Hepatocyte (in vitro differentiated cells): Measurements from ENCODE around the gene RIMBP3C.

Experiments used
- EZH2 ChIP-seq: fragments of 200-600 bp; sonication (generic); IDR thresholded peaks from 2 replicates; pipeline ENCODE4 v1.6.1; 2016; ENCODE audit warnings: antibody characterized with exemption, mild to moderate bottlenecking, borderline replicate concordance
- TF ChIP-seq, protein P1 (sequence below): fragments of 200-600 bp; sonication (generic); IDR thresholded peaks from 2 replicates; pipeline ENCODE4 v1.5.1; 2016; ENCODE audit warnings: antibody characterized with exemption, mild to moderate bottlenecking; ENCODE audit not compliant: poor library complexity

DNA sequence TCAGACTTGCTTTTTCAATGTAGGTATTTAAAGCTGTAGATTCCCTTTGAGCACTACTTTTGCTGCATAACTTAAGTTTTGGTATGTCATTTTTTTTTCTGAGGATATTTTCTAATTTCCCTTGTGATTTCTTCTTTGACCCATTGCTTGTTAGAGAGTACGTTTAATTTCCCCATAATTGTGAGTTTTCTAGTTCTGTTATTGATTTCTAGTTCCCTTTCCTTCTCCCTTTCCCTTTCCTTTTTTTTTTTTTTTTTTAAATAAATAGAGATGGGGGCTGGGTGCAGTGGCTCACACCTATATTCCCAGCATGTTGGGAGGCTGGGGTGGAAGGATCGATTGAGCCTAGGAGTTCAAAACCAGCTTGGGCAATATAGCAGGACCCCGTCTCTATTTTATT lies 47.0 kb upstream of the RIMBP3C start:
- TF ChIP-seq, protein P1, sequence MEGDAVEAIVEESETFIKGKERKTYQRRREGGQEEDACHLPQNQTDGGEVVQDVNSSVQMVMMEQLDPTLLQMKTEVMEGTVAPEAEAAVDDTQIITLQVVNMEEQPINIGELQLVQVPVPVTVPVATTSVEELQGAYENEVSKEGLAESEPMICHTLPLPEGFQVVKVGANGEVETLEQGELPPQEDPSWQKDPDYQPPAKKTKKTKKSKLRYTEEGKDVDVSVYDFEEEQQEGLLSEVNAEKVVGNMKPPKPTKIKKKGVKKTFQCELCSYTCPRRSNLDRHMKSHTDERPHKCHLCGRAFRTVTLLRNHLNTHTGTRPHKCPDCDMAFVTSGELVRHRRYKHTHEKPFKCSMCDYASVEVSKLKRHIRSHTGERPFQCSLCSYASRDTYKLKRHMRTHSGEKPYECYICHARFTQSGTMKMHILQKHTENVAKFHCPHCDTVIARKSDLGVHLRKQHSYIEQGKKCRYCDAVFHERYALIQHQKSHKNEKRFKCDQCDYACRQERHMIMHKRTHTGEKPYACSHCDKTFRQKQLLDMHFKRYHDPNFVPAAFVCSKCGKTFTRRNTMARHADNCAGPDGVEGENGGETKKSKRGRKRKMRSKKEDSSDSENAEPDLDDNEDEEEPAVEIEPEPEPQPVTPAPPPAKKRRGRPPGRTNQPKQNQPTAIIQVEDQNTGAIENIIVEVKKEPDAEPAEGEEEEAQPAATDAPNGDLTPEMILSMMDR: no peak
- no peak for TF ChIP-seq EZH2
